NCI-H2196 treated with DMSO at 0.1 percent for 48 hours (cell line): ENCODE data around the gene SYNE2.

Experiments used
- DNase-seq: peaks from one replicate; lab custom pipeline; 2025; ENCODE audit not compliant: unreplicated experiment; lab: John Stamatoyannopoulos, UW

SYNE2 gene

GRCh38 chr14:63874223-63874622, 21.4 kb downstream of the SYNE2 start:
- DNase-seq = no peak

GRCh38 chr14:63875311-63875710, 22.5 kb downstream of the SYNE2 start:
- no peak for DNase-seq

GRCh38 chr14:63877550-63877939, 24.7 kb downstream of the SYNE2 start:
- no peak for DNase-seq

- no peak for DNase-seq
These were observed 25.2 kb downstream of the SYNE2 start for GRCh38 chr14:63878052-63878451.

- no peak for DNase-seq
These were observed 26.0 kb downstream of the SYNE2 start for GRCh38 chr14:63878792-63879191.

GRCh38 chr14:63881926-63882325, 29.1 kb downstream of the SYNE2 start:
- DNase-seq = no peak

GRCh38 chr14:63887899-63888298, 35.1 kb downstream of the SYNE2 start:
- DNase-seq = no peak

DNA sequence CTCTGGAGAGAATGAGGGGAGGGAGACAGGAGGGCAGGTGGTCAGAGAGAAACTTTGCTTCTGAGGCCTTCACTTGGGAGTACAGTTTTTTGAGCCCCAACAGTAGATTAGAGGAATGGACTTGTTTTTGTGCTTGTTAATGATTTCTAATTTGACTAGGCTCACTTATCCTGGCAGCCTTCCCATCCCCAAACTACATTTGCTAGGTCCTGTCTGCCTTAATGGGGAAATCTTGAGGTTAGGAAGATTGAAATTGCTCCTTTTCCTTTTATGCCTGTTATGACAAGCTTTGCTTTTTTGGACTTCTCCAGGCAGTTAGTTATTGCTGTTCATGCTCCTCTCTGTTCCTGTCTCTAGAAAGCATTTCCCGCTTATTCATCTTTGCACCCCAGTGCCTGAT, 37.7 kb downstream of the SYNE2 start:
- no peak for DNase-seq

GRCh38 chr14:63891148-63891975, 38.6 kb downstream of the SYNE2 start:
- no peak for DNase-seq

DNA sequence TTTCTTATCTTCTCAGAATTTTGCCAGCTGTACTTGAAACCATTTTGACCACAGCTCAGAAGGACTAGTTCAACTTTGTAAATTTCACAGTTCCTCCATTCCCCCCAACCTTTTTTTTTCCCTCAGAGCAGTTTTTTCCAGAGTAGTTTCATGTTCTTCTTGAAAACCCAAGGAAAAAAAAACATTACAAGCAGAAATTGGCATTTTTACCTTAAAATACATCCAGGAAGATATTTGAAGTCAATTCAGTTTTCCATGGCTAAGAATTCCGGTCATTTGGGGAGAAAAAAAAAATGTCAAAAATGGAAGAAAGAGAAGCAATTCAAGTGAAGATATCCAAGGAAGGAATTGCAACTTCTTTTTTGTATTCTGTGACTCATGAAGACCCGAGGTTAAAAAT, 39.5 kb downstream of the SYNE2 start:
- DNase-seq = no peak

DNA sequence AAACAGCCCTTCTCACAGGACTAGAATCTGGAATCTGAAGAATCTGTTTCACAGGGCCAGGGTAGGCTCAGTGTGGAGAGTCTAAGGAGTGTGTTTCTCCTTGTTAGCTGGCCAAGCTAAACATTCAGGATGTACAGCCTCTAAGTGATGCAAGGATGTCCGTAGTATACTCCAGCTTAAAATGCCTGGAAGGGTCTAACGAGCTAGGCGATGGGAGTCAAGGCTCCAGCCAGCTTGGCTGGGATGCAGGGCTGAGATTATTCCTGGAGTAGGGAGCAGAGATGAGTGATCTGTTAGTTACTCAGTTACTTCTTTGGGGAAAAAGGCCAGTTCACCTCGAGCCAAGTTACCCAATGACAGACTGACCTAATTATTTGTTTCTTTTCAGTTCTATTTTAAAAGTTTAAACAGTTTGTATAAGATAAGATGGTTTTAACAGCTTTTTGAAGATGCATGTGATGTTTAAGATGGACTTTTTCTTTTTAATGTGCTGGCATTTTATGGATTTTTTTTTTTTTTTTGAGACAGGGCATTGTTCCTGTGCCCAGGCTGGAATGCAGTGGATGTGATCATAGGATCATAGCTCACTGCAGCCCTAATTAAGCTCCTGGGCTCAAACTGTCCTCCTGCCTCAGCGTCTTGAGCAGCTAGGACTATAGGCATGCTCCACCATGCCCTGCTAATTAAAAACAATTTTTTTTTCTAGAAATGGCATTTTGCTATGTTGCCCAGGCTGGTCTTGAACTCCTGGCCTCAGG, 41.1 kb downstream of the SYNE2 start:
- DNase-seq = no peak

DNA sequence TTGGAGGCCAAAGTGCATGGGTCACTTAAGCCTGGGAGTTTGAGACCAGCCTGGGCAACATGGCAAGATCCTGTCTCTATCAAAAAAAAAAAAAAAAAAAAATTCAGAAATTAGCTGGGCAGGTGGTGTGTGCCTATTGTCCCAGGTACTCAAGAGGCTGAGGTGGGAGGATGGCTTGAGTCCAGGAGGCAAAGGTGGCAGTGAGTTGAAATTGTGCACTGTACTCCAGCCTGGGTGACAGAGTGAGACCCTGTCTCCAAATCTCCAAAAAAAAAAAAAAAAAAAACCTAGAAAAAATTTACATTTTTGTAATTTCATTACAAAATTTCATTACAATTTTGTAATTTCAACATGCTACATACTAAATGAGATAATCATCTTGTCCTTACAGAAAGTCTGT, 42.7 kb downstream of the SYNE2 start:
- DNase-seq = no peak

- DNase-seq = peak; percentile 44
These were observed 43.5 kb downstream of the SYNE2 start for GRCh38 chr14:63896278-63896720.

GRCh38 chr14:63897721-63898163, 44.9 kb downstream of the SYNE2 start:
- no peak for DNase-seq

- DNase-seq = no peak
These were observed 47.1 kb downstream of the SYNE2 start for GRCh38 chr14:63899953-63900352.

DNA sequence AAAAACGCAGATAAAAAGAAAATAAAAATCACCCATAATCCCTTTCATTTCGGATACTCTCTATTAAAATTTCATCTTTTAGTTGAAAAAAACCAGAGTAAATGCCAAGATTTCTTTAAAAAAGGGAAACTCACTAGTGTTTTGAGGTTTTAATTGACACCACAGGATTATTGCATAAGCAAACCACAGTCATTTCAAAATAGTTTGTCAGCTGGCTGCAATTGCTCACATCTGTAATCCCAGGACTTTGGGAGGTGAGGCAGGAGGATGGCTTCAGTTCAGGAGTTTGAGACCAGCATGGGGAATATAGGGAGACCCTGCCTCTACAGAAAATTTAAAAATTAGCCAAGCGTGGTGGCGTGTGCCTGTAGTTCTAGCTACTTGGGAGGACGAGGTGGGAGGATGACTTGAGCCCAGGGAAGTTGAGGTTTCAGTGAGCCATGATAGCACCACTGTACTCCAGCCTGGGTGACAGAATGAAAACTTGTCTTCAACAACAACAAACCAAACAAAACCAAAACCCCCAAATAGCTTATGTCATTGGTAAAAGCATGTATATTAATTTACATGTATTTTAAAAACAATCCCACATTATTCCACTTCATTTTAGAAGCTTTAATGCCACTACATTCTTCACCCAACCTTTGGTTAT, 48.8 kb downstream of the SYNE2 start:
- no peak for DNase-seq

DNA sequence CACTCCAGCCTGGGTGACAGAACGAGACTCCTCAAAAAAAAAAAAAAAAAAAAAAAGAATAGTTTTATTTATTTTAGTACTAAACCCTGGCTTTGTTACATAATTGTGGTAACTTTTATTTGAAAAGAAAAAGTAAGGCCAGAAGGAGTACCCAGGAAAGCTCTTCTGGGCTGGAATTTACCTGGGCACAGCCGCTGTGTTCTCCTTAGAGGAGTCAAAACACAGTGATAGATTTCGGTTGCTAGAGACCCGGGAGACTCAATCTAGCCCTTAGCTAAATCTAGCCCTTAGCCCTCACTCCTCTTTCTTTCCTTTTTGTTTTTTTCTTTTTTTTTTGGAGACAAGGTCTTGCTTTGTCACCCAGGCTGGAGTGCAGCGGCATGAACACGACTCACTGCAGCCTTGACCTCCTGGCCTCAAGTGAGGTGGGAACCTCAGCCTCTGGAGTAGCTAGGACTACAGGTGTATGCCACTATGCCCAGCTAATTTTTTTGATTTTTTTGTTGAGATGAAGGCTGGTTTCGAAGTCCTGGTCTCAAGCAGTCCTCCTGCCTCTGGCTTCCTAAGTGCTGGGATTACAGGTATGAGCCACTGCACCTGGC, 49.7 kb downstream of the SYNE2 start:
- DNase-seq = no peak

GRCh38 chr14:63904724-63905123, 51.9 kb downstream of the SYNE2 start:
- DNase-seq = no peak

- no peak for DNase-seq
These were observed 52.6 kb downstream of the SYNE2 start for GRCh38 chr14:63905370-63905769.

GRCh38 chr14:63908667-63909264, 56.0 kb downstream of the SYNE2 start:
- DNase-seq = no peak

DNA sequence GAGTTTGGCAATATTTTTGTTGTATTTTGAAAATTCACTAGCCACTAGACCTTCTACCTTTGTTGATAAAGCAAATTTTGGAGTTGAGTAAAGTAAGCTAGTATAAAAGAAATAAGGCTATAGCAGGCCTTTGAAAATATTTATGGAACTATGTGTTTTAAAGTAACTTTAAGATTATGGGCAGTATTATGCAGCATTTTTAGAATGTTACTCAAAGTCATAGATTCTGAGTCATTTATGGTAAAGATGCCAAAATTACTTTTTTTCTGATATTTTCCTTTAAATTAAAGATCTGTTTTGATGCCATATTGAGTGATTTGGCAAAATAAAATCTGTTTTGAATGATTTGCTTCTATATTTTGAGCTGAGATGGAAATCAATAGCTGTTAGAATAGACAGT, 57.2 kb downstream of the SYNE2 start:
- DNase-seq = no peak
